HEK293 (cell line): ENCODE data around the gene CCNK.

Experiments
- CTCF ChIA-PET: fragments of 350-600 bp; formaldehyde crosslinking; extraction: SDS; loops from one replicate; lab custom pipeline; 2021; ENCODE audit warnings: antibody characterized with exemption; lab: Yijun Ruan, JAX
- POLR2A ChIA-PET: fragments of 300-600 bp; formaldehyde crosslinking; extraction: SDS; loops from one replicate; lab custom pipeline; 2020; ENCODE audit warnings: antibody characterized with exemption, inconsistent platforms; lab: Yijun Ruan, JAX
- H3K27ac ChIP-seq: fragments of 200-500 bp; sonication (Bioruptor generic); 2 replicates; pipeline ENCODE4 v1.5.1; 2014; ENCODE audit warnings: low read depth, low read length, control low read depth, inconsistent platforms; ENCODE audit errors: extremely low read depth
- H3K36me3 ChIP-seq, 2 experiments: fragments of 200-500 bp in 1 of 2; sonication (Bioruptor generic) in 1 of 2; 1 replicate in 1 of 2; 2 replicates in 1 of 2; pipeline ENCODE4 v1.5.1; 2014 to 2017; ENCODE audit warnings: inconsistent platforms in 2 of 2, low read length in 2 of 2; ENCODE audit not compliant: control insufficient read depth in 2 of 2, insufficient read depth in 1 of 2
- H3K4me1 ChIP-seq: fragments of 200-500 bp; sonication (Bioruptor generic); 2 replicates; pipeline ENCODE4 v1.5.1; 2014; ENCODE audit warnings: mild to moderate bottlenecking, low read length, inconsistent platforms; ENCODE audit not compliant: control insufficient read depth, insufficient read depth
- H3K4me3 ChIP-seq: 2 replicates; pipeline ENCODE4 v1.5.1; 2011; ENCODE audit warnings: low read depth, mild to moderate bottlenecking, control low read depth, low read length, moderate library complexity
- H3K9me3 ChIP-seq: fragments of 200-500 bp; sonication (Bioruptor generic); 2 replicates; pipeline ENCODE4 v1.5.1; 2014; ENCODE audit warnings: low read depth, low read length, inconsistent platforms; ENCODE audit not compliant: control insufficient read depth, insufficient read depth
- AEBP2 ChIP-seq: fragments of 450-650 bp; formaldehyde crosslinking; IDR thresholded peaks from 2 replicates; pipeline ENCODE4 v1.5.1; 2016; ENCODE audit warnings: missing biosample characterization, missing genetic modification characterization, borderline replicate concordance
- GLIS2 ChIP-seq: fragments of 450-650 bp; formaldehyde crosslinking; IDR thresholded peaks from 2 replicates; pipeline ENCODE4 v1.5.1; 2016; ENCODE audit warnings: missing biosample characterization, missing genetic modification characterization
- HIC1 ChIP-seq: fragments of 450-650 bp; formaldehyde crosslinking; IDR thresholded peaks from 2 replicates; pipeline ENCODE4 v1.5.1; 2016; ENCODE audit warnings: missing biosample characterization, missing genetic modification characterization
- PRDM1 ChIP-seq: fragments of 450-650 bp; formaldehyde crosslinking; IDR thresholded peaks from 2 replicates; pipeline ENCODE4; 2016; ENCODE audit warnings: missing biosample characterization, missing genetic modification characterization
- ZFHX2 ChIP-seq: fragments of 450-650 bp; formaldehyde crosslinking; conservative IDR thresholded peaks from 2 replicates; pipeline ENCODE4 v1.5.1; 2016; ENCODE audit warnings: missing biosample characterization, missing genetic modification characterization
- ZFP41 ChIP-seq: fragments of 450-650 bp; formaldehyde crosslinking; IDR thresholded peaks from 2 replicates; pipeline ENCODE4 v1.5.1; 2016; ENCODE audit warnings: missing biosample characterization, missing genetic modification characterization, borderline replicate concordance
- ZNF10 ChIP-seq: fragments of 450-650 bp; formaldehyde crosslinking; IDR thresholded peaks from 2 replicates; pipeline ENCODE4 v1.5.1; 2017; ENCODE audit warnings: missing biosample characterization, missing genetic modification characterization
- ZNF112 ChIP-seq: fragments of 450-650 bp; formaldehyde crosslinking; IDR thresholded peaks from 2 replicates; pipeline ENCODE4 v1.5.0; 2017; ENCODE audit warnings: missing biosample characterization, missing genetic modification characterization
- ZNF148 ChIP-seq: fragments of 450-650 bp; formaldehyde crosslinking; IDR thresholded peaks from 2 replicates; pipeline ENCODE4 v1.5.0; 2017; ENCODE audit warnings: missing biosample characterization, missing genetic modification characterization, borderline replicate concordance
- ZNF280C ChIP-seq: fragments of 450-650 bp; formaldehyde crosslinking; IDR thresholded peaks from 2 replicates; pipeline ENCODE4 v1.5.1; 2016; ENCODE audit warnings: missing biosample characterization, missing genetic modification characterization
- ZNF398 ChIP-seq: fragments of 450-650 bp; formaldehyde crosslinking; IDR thresholded peaks from 2 replicates; pipeline ENCODE4 v1.5.1; 2017; ENCODE audit warnings: missing biosample characterization, missing genetic modification characterization
- ZNF404 ChIP-seq: fragments of 450-650 bp; formaldehyde crosslinking; IDR thresholded peaks from 2 replicates; pipeline ENCODE4 v1.5.1; 2017; ENCODE audit warnings: missing biosample characterization, missing genetic modification characterization
- ZNF48 ChIP-seq: fragments of 450-650 bp; formaldehyde crosslinking; IDR thresholded peaks from 2 replicates; pipeline ENCODE4 v1.5.1; 2016; ENCODE audit warnings: missing biosample characterization, missing genetic modification characterization
- ZNF513 ChIP-seq: fragments of 450-650 bp; IDR thresholded peaks from 2 replicates; pipeline ENCODE4 v1.5.1; 2018; ENCODE audit warnings: missing biosample characterization, missing genetic modification characterization
- ZNF692 ChIP-seq: fragments of 450-650 bp; formaldehyde crosslinking; IDR thresholded peaks from 2 replicates; pipeline ENCODE4 v1.5.1; 2016; ENCODE audit warnings: missing biosample characterization, missing genetic modification characterization

Gene CCNK

GRCh38 chr14:99551034-99551922 lies 70.1 kb downstream of the CCNK start (continued):
- TF ChIP-seq ZNF404 (tag by site-specific recombination), result no peak

GRCh38 chr14:99552021-99552553 lies 70.9 kb downstream of the CCNK start:
- ChIA-PET POLR2A (no interaction called here), CTCF (interaction anchor here (1.0 kb wide), 1 partner anchor 13 kb away, joined by 3 read pairs; no protein-coding TSS in a partner anchor)
- 0 out of 2 replicates have a peak, but pooled peaks have one; percentile 16 for TF ChIP-seq GLIS2
- TF ChIP-seq ZNF398, result no peak
- no peak for TF ChIP-seq ZNF513 (tag by site-specific recombination)
- H3K4me3 ChIP-seq, result no peak overlapping the region
- no peak overlapping the region for H3K27ac ChIP-seq
- H3K4me1 ChIP-seq, result no peaks in the 10 kb centered on the region; the same call in 1 of the 2 replicates
- H3K36me3 ChIP-seq, result no peaks in the 10 kb centered on the region
- H3K9me3 ChIP-seq, result no peaks in the 10 kb centered on the region

- Histone ChIP-seq H3K4me3 (no peak overlapping the region), H3K27ac (no peak overlapping the region), H3K36me3 (no peaks in the 10 kb centered on the region), H3K9me3 (no peaks in the 10 kb centered on the region), H3K4me1 (no peaks in the 10 kb centered on the region; the same call in 1 of the 2 replicates)
- CTCF ChIA-PET, result interaction anchor here (0.7 to 1.0 kb wide), 2 partner anchors 12 to 28 kb away, joined by 3 read pairs; no protein-coding TSS in a partner anchor
- POLR2A ChIA-PET, result no interaction called here
- TF ChIP-seq ZNF148 (tag by site-specific recombination) (no peak), ZFP41 (tag by site-specific recombination) (no peak), ZNF48 (tag by site-specific recombination) (no peak), ZFHX2 (0 out of 2 replicates have a peak, but pooled peaks have one; percentile 12), ZNF404 (tag by site-specific recombination) (no peak), PRDM1 (tag by site-specific recombination) (no peak), ZNF112 (no peak), ZNF692 (tag by site-specific recombination) (no peak), ZNF10 (tag by site-specific recombination) (no peak), ZNF280C (tag by site-specific recombination) (no peak), HIC1 (tag by site-specific recombination) (no peak), AEBP2 (tag by site-specific recombination) (no peak)
Measured at GRCh38 chr14:99552572-99553216, 71.5 kb downstream of the CCNK start.
